Keratinocyte (primary cell): ENCODE data around the gene SERPINB10. TPM values are rescaled to one million over a fixed set of nuclear protein-coding genes. Genes with fewer than 3 reads are reported as not detected.

Source experiments
- DNase-seq: peaks from one replicate; pipeline ENCODE4 v3.0.0-alpha.2; 2011; ENCODE audit warnings: low read depth, missing footprints, low spot score
- FAIRE-seq: peaks from 2 replicates; lab custom pipeline; 2011; peaks lifted over from hg19 to GRCh38; lab: Jason Lieb, UNC
- H2AFZ ChIP-seq: 2 replicates; pipeline ENCODE4 v1.6.0; 2012; ENCODE audit warnings: low read length, control low read depth, inconsistent platforms; ENCODE audit not compliant: control insufficient read depth
- H3K27ac ChIP-seq: 2 replicates; pipeline ENCODE4 v1.5.1; 2011; ENCODE audit warnings: low read length; ENCODE audit not compliant: control insufficient read depth, insufficient read depth
- H3K27me3 ChIP-seq: 3 replicates; pipeline ENCODE4 v1.6.0; 2011; ENCODE audit warnings: low read length; ENCODE audit not compliant: control insufficient read depth, insufficient read depth; ENCODE audit errors: extremely low read depth
- H3K36me3 ChIP-seq, 2 experiments: 2 replicates in 1 of 2; 3 replicates in 1 of 2; pipeline ENCODE4 v1.5.1; 2011; ENCODE audit warnings: low read length in 2 of 2, mild to moderate bottlenecking in 1 of 2; ENCODE audit not compliant: control insufficient read depth in 2 of 2, insufficient read depth in 2 of 2; ENCODE audit errors: extremely low read depth in 1 of 2
- H3K4me1 ChIP-seq: 3 replicates; pipeline ENCODE4 v1.5.1; 2011; ENCODE audit warnings: low read length; ENCODE audit not compliant: control insufficient read depth, insufficient read depth; ENCODE audit errors: extremely low read depth
- H3K4me2 ChIP-seq: 3 replicates; pipeline ENCODE4 v1.6.0; 2011; ENCODE audit warnings: low read depth, low read length; ENCODE audit not compliant: control insufficient read depth, insufficient read depth; ENCODE audit errors: extremely low read depth
- H3K4me3 ChIP-seq, 3 experiments: fragments of 200-600 bp in 1 of 3; sonication (generic) in 1 of 3; 2 replicates in 2 of 3; 3 replicates in 1 of 3; pipeline ENCODE4 v1.5.1; 2011 to 2016; ENCODE audit warnings: low read length in 3 of 3, mild to moderate bottlenecking in 3 of 3, control low read depth in 2 of 3, inconsistent platforms in 1 of 3, low read depth in 1 of 3, mixed read lengths in 1 of 3, mixed run types in 1 of 3, moderate library complexity in 1 of 3; ENCODE audit not compliant: control insufficient read depth in 2 of 3, insufficient read depth in 2 of 3; ENCODE audit errors: extremely low read depth in 1 of 3
- H3K79me2 ChIP-seq: 2 replicates; pipeline ENCODE4 v1.6.0; 2012; ENCODE audit warnings: low read length; ENCODE audit not compliant: control insufficient read depth, insufficient read depth
- H3K9ac ChIP-seq: 3 replicates; pipeline ENCODE4 v1.6.0; 2011; ENCODE audit warnings: low read length; ENCODE audit not compliant: control insufficient read depth, insufficient read depth; ENCODE audit errors: extremely low read depth
- H3K9me1 ChIP-seq: 3 replicates; pipeline ENCODE4 v1.6.0; 2011; ENCODE audit warnings: low read length; ENCODE audit not compliant: control insufficient read depth, insufficient read depth; ENCODE audit errors: extremely low read depth
- H3K9me3 ChIP-seq: 2 replicates; pipeline ENCODE4 v1.5.1; 2012; ENCODE audit warnings: low read depth, low read length; ENCODE audit not compliant: control insufficient read depth
- H4K20me1 ChIP-seq: 3 replicates; pipeline ENCODE4 v1.6.0; 2011; ENCODE audit warnings: low read length; ENCODE audit not compliant: control insufficient read depth, insufficient read depth; ENCODE audit errors: extremely low read depth
- CTCF ChIP-seq, 3 experiments: IDR thresholded peaks in 1 of 3; conservative IDR thresholded peaks in 1 of 3; optimal IDR thresholded peaks in 1 of 3; 2 replicates in 2 of 3; 3 replicates in 1 of 3; pipeline versions ENCODE3 to v1.5.1; 2011; ENCODE audit warnings: low read length in 3 of 3, mild to moderate bottlenecking in 3 of 3, moderate library complexity in 2 of 3, control low read depth in 1 of 3, inconsistent platforms in 1 of 3; ENCODE audit not compliant: insufficient read depth in 2 of 3; ENCODE audit errors: extremely low read depth in 1 of 3
- EZH2 ChIP-seq: IDR thresholded peaks from one replicate; pipeline ENCODE4 v1.6.1; 2012; ENCODE audit warnings: inconsistent platforms, mild to moderate bottlenecking, low read length, moderate library complexity
- dilution Hi-C: fragments of 300-500 bp; cut with MboI; formaldehyde crosslinking; loops from one replicate; pipeline ENCODE4 v1.7.0; 2020; ENCODE audit warnings: low sequenced_read_pairs; ENCODE audit not compliant: extremely low pct_ligation_motif_present
- polyA plus RNA-seq, 5 experiments: library from polyadenylated mRNA; depleted of rRNA in 3 of 5; stranded (reverse) in 3 of 5; stranded (forward) in 1 of 5; unstranded in 1 of 5; fragments of >200 nt; gene quantifications; 1 replicate in 1 of 5; 2 replicates in 3 of 5; 3 replicates in 1 of 5; pipeline versions ENCODE4 v1.2.1 to v1.2.3, GENCODE V29; 2011 to 2012; ENCODE audit warnings: missing spikeins in 2 of 5, low read depth in 1 of 5, low replicate concordance in 1 of 5

The SERPINB10 gene
- polyA plus RNA-seq, 1 donor (not counting 4 experiments of a cell fraction or from before 2014, with no cell fraction given) = 10.1 TPM

GRCh38 chr18:63859781-63860475 lies 47.8 kb upstream of the SERPINB10 start:
- FAIRE-seq (peak; percentile 80), DNase-seq (no peak)
- H3K9me1 ChIP-seq = no peaks in the 10 kb centered on the region
- TF ChIP-seq EZH2 (no peak), CTCF (optimal IDR thresholded peaks at IDR 0.05 in 1 of 3, IDR thresholded peaks at IDR 0.05 in 1 of 3, conservative IDR thresholded peaks at IDR 0.05 in 1 of 3; ENCODE audit: extremely low read depth in 1 of 3, insufficient read depth in 2 of 3, low read length in 3 of 3) (no peak)
- H3K79me2 ChIP-seq = no peaks in the 10 kb centered on the region
- no peaks in the 10 kb centered on the region for H4K20me1 ChIP-seq
- H3K9ac ChIP-seq = no peak overlapping the region
- peaks cover 20% of the 10 kb centered on the region for H3K4me1 ChIP-seq
- peak overlapping the region; percentile 17 for H3K27ac ChIP-seq
- H3K36me3 ChIP-seq = no peaks in the 10 kb centered on the region
- H3K27me3 ChIP-seq = no peaks in the 10 kb centered on the region
- peak overlapping the region; percentile 39 for H2AFZ ChIP-seq
- H3K4me2 ChIP-seq = peak overlapping the region; percentile 27
- dilution Hi-C loops = no loop called here
- no peak overlapping the region for H3K4me3 ChIP-seq
- no peaks in the 10 kb centered on the region for H3K9me3 ChIP-seq

- H3K9me3 ChIP-seq = no peaks in the 10 kb centered on the region
- H3K36me3 ChIP-seq = no peaks in the 10 kb centered on the region
- H4K20me1 ChIP-seq = no peaks in the 10 kb centered on the region
- FAIRE-seq = peak; percentile 68
- H3K4me1 ChIP-seq = peaks cover 20% of the 10 kb centered on the region
- peak overlapping the region; percentile 41 for H2AFZ ChIP-seq
- H3K4me3 ChIP-seq = no peak overlapping the region
- H3K9me1 ChIP-seq = no peaks in the 10 kb centered on the region
- TF ChIP-seq EZH2 = no peak
- TF ChIP-seq CTCF (optimal IDR thresholded peaks at IDR 0.05 in 1 of 3, IDR thresholded peaks at IDR 0.05 in 1 of 3, conservative IDR thresholded peaks at IDR 0.05 in 1 of 3; ENCODE audit: extremely low read depth in 1 of 3, insufficient read depth in 2 of 3, low read length in 3 of 3) = no peak
- H3K4me2 ChIP-seq = no peak overlapping the region
- peak overlapping the region; percentile 17 for H3K27ac ChIP-seq
- no peaks in the 10 kb centered on the region for H3K79me2 ChIP-seq
- no peak overlapping the region for H3K9ac ChIP-seq
- no peak for DNase-seq
- dilution Hi-C loops = no loop called here
- H3K27me3 ChIP-seq = no peaks in the 10 kb centered on the region
Measured at GRCh38 chr18:63860531-63860930, 47.2 kb upstream of the SERPINB10 start.
